Upper lobe of left lung (tissue), 4 donors: ENCODE data around the gene TLK1.

Experiments
- CTCF ChIP-seq, 6 experiments: fragments of 450-650 bp in 4 of 6; fragments of 200-600 bp in 2 of 6; sonication (generic) in 2 of 6; IDR thresholded peaks; one replicate each; pipeline ENCODE4 v1.5.1; 2016 to 2019; ENCODE audit warnings: antibody characterized with exemption in 6 of 6
- EP300 ChIP-seq, 4 donors: sonication (generic); formaldehyde crosslinking; IDR thresholded peaks; one replicate each; pipeline ENCODE4 v1.5.1; 2017; ENCODE audit warnings: antibody characterized with exemption in 4 of 4, control low read depth in 2 of 4
- POLR2A ChIP-seq, 4 donors: fragments of 450-650 bp; IDR thresholded peaks; one replicate each; pipeline ENCODE4 v1.5.1; 2016 to 2017; ENCODE audit warnings: antibody characterized with exemption in 4 of 4, mild to moderate bottlenecking in 2 of 4
- POLR2AphosphoS5 ChIP-seq, 2 donors: sonication (generic); formaldehyde crosslinking; IDR thresholded peaks; one replicate each; pipeline ENCODE4 v1.5.1; 2017; ENCODE audit warnings: antibody characterized with exemption in 2 of 2

- TF ChIP-seq CTCF (IDR thresholded peaks at IDR 0.05) (no peak), POLR2A (IDR thresholded peaks at IDR 0.05) (no peak), EP300 (IDR thresholded peaks at IDR 0.05) (no peak), POLR2AphosphoS5 (IDR thresholded peaks at IDR 0.05) (no peak)
These were observed 104.4 kb downstream of the TLK1 start for GRCh38 chr2:171056307-171056706.
